ENCODE measurements around the gene ADAMTS2. TPM values are rescaled to one million over a fixed set of nuclear protein-coding genes. Genes with fewer than 3 reads are reported as not detected.

Gene ADAMTS2
- total RNA-seq, 1 experiment from 2014 or later, result not detected

- ATAC-seq, result no peak
Measured at GRCh38 chr5:179258922-179259730, 86.1 kb downstream of the ADAMTS2 start.

GRCh38 chr5:179258001-179258921, 87.0 kb downstream of the ADAMTS2 start:
- TF ChIP-seq EZH2phosphoT487 (IDR thresholded peaks at IDR 0.05; ENCODE audit: borderline replicate concordance, low read length) (no peak), EZH2 (IDR thresholded peaks at IDR 0.05; ENCODE audit: low read length, unreplicated experiment) (no peak), CTCF (conservative IDR thresholded peaks at IDR 0.05; ENCODE audit: low read depth, low read length) (no peak)
- Histone ChIP-seq H3K9me2 (replicated peaks; ENCODE audit: low read length) (no peaks in the 10 kb centered on the region), H3K4me1 (ENCODE audit: insufficient read depth, low read length) (no peaks in the 10 kb centered on the region), H3K4me3 (ENCODE audit: low read length) (no peak overlapping the region), H3K4me2 (ENCODE audit: low read length) (no peak overlapping the region), H3F3A (ENCODE audit: low read length, unreplicated experiment) (no peaks in the 10 kb centered on the region), H3K36me3 (ENCODE audit: low read depth, low read length) (no peaks in the 10 kb centered on the region), H3K9me3 (ENCODE audit: low read length) (no peaks in the 10 kb centered on the region), H4K20me1 (ENCODE audit: low read length) (no peaks in the 10 kb centered on the region), H3K79me2 (ENCODE audit: low read length) (no peaks in the 10 kb centered on the region), H3K27me3 (ENCODE audit: low read length) (peaks cover 17% of the 10 kb centered on the region; the same call in 1 of the 2 replicates), H3K9ac (ENCODE audit: low read length) (no peak overlapping the region), H3K27ac (ENCODE audit: low read length) (no peak overlapping the region), H2AFZ (ENCODE audit: low read length) (no peak overlapping the region)
- ATAC-seq, result no peak
- ChIA-PET CTCF (no interaction called here), POLR2A (ENCODE audit: unreplicated experiment) (no interaction called here)
- no peak for DNase-seq
- intact Hi-C loops (cut with micrococcal nuclease), result no loop called here
- BruUV-seq (replicated peaks), result no TSS peak

More at GRCh38 chr5:179258922-179259730, 86.1 kb downstream of the ADAMTS2 start:
- no peaks in the 10 kb centered on the region for H3K36me3 ChIP-seq (ENCODE audit: low read depth, low read length)
- no peak overlapping the region for H3K4me3 ChIP-seq (ENCODE audit: low read length)
- H3K79me2 ChIP-seq (ENCODE audit: low read length), result no peaks in the 10 kb centered on the region
- CTCF ChIA-PET, result no interaction called here
- no peak overlapping the region for H3K4me2 ChIP-seq (ENCODE audit: low read length)
- H3K4me1 ChIP-seq (ENCODE audit: insufficient read depth, low read length), result no peaks in the 10 kb centered on the region
- H4K20me1 ChIP-seq (ENCODE audit: low read length), result no peaks in the 10 kb centered on the region
- H3K9ac ChIP-seq (ENCODE audit: low read length), result no peak overlapping the region
- H3K27ac ChIP-seq (ENCODE audit: low read length), result no peak overlapping the region
- DNase-seq, result no peak
- no peak for TF ChIP-seq EZH2phosphoT487 (IDR thresholded peaks at IDR 0.05; ENCODE audit: borderline replicate concordance, low read length)
- no peak for TF ChIP-seq EZH2 (IDR thresholded peaks at IDR 0.05; ENCODE audit: low read length, unreplicated experiment)
- no peak for TF ChIP-seq CTCF (conservative IDR thresholded peaks at IDR 0.05; ENCODE audit: low read depth, low read length)
- intact Hi-C loops (cut with micrococcal nuclease), result no loop called here
- H2AFZ ChIP-seq (ENCODE audit: low read length), result no peak overlapping the region
- no peaks in the 10 kb centered on the region for H3K9me3 ChIP-seq (ENCODE audit: low read length)
- no TSS peak for BruUV-seq (replicated peaks)
- H3K27me3 ChIP-seq (ENCODE audit: low read length), result peaks cover 17% of the 10 kb centered on the region; the same call in 1 of the 2 replicates
- POLR2A ChIA-PET (ENCODE audit: unreplicated experiment), result no interaction called here
- no peaks in the 10 kb centered on the region for H3F3A ChIP-seq (ENCODE audit: low read length, unreplicated experiment)
- H3K9me2 ChIP-seq (replicated peaks; ENCODE audit: low read length), result no peaks in the 10 kb centered on the region
